Inflammatory macrophage treated with lipopolysaccharide for 1 hour (primary cell): ENCODE data around the gene SPEF1.
"Not testable (repeated sequence)": the region's sequence is repeated elsewhere in the genome, so short reads cannot be mapped to it uniquely, and the experiment has no call there.

Source experiments
- DNase-seq, 2 donors: peaks; one replicate each; pipeline ENCODE4 v3.0.0-alpha.2; 2020 to 2022

Gene SPEF1

GRCh38 chr20:3804781-3805180 is 23.5 kb upstream of the SPEF1 start:
- no peak for DNase-seq

GRCh38 chr20:3804254-3804751 is 23.1 kb upstream of the SPEF1 start:
- DNase-seq, result no peak

GRCh38 chr20:3803854-3804253 is 22.6 kb upstream of the SPEF1 start:
- no peak for DNase-seq

- DNase-seq, result no peak
Measured at GRCh38 chr20:3803289-3803688, 22.0 kb upstream of the SPEF1 start.

GRCh38 chr20:3802524-3803239 is 21.4 kb upstream of the SPEF1 start:
- DNase-seq, result no peak

- no peak for DNase-seq
Measured at GRCh38 chr20:3801846-3802245, 20.6 kb upstream of the SPEF1 start.

- no peak for DNase-seq
Measured at GRCh38 chr20:3801299-3801698, 20.1 kb upstream of the SPEF1 start.

- no peak for DNase-seq
Measured at GRCh38 chr20:3800878-3801260, 19.6 kb upstream of the SPEF1 start.

GRCh38 chr20:3800256-3800877 is 19.1 kb upstream of the SPEF1 start:
- DNase-seq, result no peak

GRCh38 chr20:3798908-3799248 is 17.6 kb upstream of the SPEF1 start:
- DNase-seq, result no peak

- no peak for DNase-seq
Measured at GRCh38 chr20:3798373-3798768, 17.1 kb upstream of the SPEF1 start.

GRCh38 chr20:3797592-3798372 is 16.5 kb upstream of the SPEF1 start:
- DNase-seq, result no peak

GRCh38 chr20:3797226-3797545 is 15.9 kb upstream of the SPEF1 start:
- no peak for DNase-seq

- DNase-seq, result no peak
Measured at GRCh38 chr20:3796477-3797225, 15.4 kb upstream of the SPEF1 start.

- DNase-seq, result peak; percentile 89 to 92
Measured at GRCh38 chr20:3795511-3796468, 14.5 kb upstream of the SPEF1 start, which contains the start of gene CDC25B. TSS of gene CDC25B (plus strand) at chr20:3796310. CDS start at chr20:3796532, 222 bp downstream.

- DNase-seq, result no peak
Measured at GRCh38 chr20:3794701-3795420, 13.6 kb upstream of the SPEF1 start.

GRCh38 chr20:3794168-3794567 is 12.9 kb upstream of the SPEF1 start:
- DNase-seq, result not testable (repeated sequence)

GRCh38 chr20:3789201-3789600 is 8.0 kb upstream of the SPEF1 start:
- DNase-seq, result not testable (repeated sequence)

- DNase-seq, result no peak
Measured at GRCh38 chr20:3788685-3789155, 7.5 kb upstream of the SPEF1 start.

GRCh38 chr20:3787324-3788014 is 6.2 kb upstream of the SPEF1 start:
- DNase-seq, result no peak
